ENCODE results near the gene IFT43. TPM values are rescaled to one million over a fixed set of nuclear protein-coding genes. Genes with fewer than 3 reads are reported as not detected.
A peak's percentile ranks its signal among the peaks of the same experiment; 100 is the strongest.

Gene IFT43
- total RNA-seq, 3 donors from 2014 or later, result 21.4 to 47.2 (median 41.9) TPM

DNA sequence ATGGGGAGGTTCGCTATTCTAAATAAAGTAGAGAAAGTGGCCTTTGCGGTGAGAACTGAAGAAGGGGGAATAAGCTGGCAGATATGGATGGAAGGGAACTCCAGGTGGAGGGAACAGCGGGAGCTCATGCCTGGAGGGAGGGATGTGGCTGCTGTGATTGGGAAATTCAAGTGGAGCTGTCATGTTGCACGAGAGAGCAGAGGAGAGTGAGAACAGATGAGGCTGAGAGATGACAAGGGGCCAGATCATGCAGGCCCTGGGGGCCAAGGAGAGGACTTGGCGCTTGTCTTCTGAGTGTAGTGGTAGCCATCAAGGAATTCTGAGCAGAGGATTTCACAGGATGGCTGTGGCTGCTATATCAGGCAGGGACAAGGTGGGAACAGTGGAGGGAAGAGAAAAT is 38.8 kb upstream of the IFT43 start:
- Histone ChIP-seq H3K4me3 (no peak overlapping the region), H3K36me3 (no peaks in the 10 kb centered on the region), H3K27me3 (no peaks in the 10 kb centered on the region), H3K4me1 (no peaks in the 10 kb centered on the region), H3K27ac (no peak overlapping the region), H3K9me3 (no peaks in the 10 kb centered on the region)
- intact Hi-C loops (cut with DNase I; ENCODE audit: low total_unique reads), result no loop called here
- no peak for DNase-seq (ENCODE audit: low spot score in 2 of 2)
- no peak for TF ChIP-seq POLR2A (IDR thresholded peaks at IDR 0.05)
- TF ChIP-seq, protein P1, sequence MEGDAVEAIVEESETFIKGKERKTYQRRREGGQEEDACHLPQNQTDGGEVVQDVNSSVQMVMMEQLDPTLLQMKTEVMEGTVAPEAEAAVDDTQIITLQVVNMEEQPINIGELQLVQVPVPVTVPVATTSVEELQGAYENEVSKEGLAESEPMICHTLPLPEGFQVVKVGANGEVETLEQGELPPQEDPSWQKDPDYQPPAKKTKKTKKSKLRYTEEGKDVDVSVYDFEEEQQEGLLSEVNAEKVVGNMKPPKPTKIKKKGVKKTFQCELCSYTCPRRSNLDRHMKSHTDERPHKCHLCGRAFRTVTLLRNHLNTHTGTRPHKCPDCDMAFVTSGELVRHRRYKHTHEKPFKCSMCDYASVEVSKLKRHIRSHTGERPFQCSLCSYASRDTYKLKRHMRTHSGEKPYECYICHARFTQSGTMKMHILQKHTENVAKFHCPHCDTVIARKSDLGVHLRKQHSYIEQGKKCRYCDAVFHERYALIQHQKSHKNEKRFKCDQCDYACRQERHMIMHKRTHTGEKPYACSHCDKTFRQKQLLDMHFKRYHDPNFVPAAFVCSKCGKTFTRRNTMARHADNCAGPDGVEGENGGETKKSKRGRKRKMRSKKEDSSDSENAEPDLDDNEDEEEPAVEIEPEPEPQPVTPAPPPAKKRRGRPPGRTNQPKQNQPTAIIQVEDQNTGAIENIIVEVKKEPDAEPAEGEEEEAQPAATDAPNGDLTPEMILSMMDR (IDR thresholded peaks at IDR 0.05), result no peak
- TF ChIP-seq POLR2AphosphoS5 (IDR thresholded peaks at IDR 0.05), result no peak

DNA sequence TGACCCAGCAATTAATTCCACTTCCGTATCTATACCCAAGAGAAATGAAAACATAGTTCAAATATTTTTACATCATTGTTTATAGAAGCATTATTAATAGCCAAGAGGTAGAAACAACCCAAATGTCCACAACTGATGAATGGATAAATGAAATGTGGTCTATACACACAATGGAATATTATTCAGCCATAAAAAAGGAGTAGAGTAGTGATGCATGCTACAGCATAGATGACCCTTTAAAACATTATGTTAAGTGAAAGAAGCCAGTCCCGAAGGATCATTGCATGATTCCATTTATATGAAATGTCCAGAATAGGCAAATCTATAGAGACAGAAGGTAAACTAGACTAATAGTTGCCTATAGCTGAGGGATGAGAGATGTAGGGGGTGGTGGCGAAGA is 33.1 kb upstream of the IFT43 start:
- DNase-seq (ENCODE audit: low spot score in 2 of 2), result no peak
- intact Hi-C loops (cut with DNase I; ENCODE audit: low total_unique reads), result no loop called here
- no peak overlapping the region for H3K4me3 ChIP-seq
- H3K27me3 ChIP-seq, result no peaks in the 10 kb centered on the region
- no peaks in the 10 kb centered on the region for H3K36me3 ChIP-seq
- no peaks in the 10 kb centered on the region for H3K9me3 ChIP-seq
- H3K27ac ChIP-seq, result no peak overlapping the region
- TF ChIP-seq POLR2A (IDR thresholded peaks at IDR 0.05) (no peak), POLR2AphosphoS5 (IDR thresholded peaks at IDR 0.05) (no peak)
- TF ChIP-seq, protein P1 (IDR thresholded peaks at IDR 0.05), result no peak
- H3K4me1 ChIP-seq, result no peaks in the 10 kb centered on the region

DNA sequence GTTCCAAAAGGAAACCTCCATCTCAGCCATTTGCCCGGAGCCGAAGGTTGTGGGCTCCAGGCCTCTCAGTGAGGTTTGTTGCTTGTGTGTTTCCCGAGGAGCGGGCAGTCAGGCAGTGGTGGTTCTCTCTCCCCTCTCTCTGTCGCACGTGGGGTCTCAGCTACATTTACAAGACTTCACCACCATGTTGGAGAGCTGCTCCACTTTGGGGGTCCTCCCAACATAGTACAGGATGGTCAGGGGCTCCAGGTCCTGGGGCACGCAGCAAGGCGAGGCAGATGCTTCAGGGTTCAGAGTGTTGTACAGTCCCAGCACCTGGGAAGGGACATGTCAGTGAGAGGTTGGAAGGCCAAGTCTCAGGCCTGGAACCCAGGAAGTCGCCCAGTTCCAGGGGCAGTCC is 26.5 kb upstream of the IFT43 start:
- peaks cover 8% of the 10 kb centered on the region for H3K36me3 ChIP-seq
- H3K9me3 ChIP-seq, result no peaks in the 10 kb centered on the region
- TF ChIP-seq POLR2A (IDR thresholded peaks at IDR 0.05) (no peak), POLR2AphosphoS5 (IDR thresholded peaks at IDR 0.05) (no peak)
- TF ChIP-seq, protein P1 (IDR thresholded peaks at IDR 0.05), result no peak
- H3K27me3 ChIP-seq, result no peaks in the 10 kb centered on the region
- H3K27ac ChIP-seq, result no peak overlapping the region
- no peak for DNase-seq (ENCODE audit: low spot score in 2 of 2)
- H3K4me1 ChIP-seq, result no peaks in the 10 kb centered on the region
- no peak overlapping the region for H3K4me3 ChIP-seq
- intact Hi-C loops (cut with DNase I; ENCODE audit: low total_unique reads), result no loop called here

DNA sequence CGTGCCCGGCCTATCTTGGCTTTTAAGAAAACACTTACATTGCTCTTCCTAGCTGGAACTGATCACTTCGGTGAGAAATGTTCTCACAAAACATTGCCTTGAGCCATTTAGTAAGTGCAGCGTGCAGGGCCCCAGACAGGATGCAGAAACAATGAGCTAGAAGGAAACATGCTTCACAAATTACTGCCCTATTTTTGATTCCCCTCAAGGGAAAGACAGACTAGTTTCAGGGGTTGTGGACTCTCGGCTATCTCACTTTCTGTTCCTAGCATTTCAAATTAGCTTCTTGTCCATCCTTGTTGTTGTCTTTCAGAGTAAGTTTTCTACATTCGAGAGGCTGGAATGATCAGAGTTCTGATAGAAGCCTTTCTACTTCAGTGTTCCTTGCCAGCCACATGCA is 25.3 kb upstream of the IFT43 start:
- no peak for DNase-seq (ENCODE audit: low spot score in 2 of 2)
- Histone ChIP-seq H3K27ac (peak overlapping the region in 1 of 2 donors; percentile 48), H3K9me3 (no peaks in the 10 kb centered on the region), H3K27me3 (no peaks in the 10 kb centered on the region), H3K4me1 (no peaks in the 10 kb centered on the region), H3K36me3 (peaks cover 8% of the 10 kb centered on the region), H3K4me3 (no peak overlapping the region)
- intact Hi-C loops (cut with DNase I; ENCODE audit: low total_unique reads), result no loop called here
- TF ChIP-seq POLR2AphosphoS5 (IDR thresholded peaks at IDR 0.05) (no peak), POLR2A (IDR thresholded peaks at IDR 0.05) (no peak)
- TF ChIP-seq, protein P1 (IDR thresholded peaks at IDR 0.05), result no peak

DNA sequence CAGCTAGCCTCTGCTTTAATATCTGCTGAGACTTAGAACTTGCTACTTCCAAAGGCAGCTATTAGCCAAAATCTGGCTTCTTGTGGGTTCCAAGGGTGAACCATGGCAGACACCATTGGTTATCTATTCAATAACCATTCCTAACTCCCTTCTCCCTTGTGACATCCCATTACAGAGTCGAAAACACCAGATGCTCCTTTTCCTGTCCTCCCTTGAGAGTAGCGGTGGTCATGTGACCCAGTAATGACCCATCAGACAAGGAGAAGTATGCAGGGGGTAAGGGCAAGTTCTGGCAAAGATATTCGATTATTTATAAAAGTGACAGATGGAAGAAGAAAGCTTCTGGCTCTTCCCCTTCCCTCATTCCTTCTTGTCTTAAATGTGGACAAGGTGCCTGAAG is 23.9 kb upstream of the IFT43 start:
- Histone ChIP-seq H3K27me3 (no peaks in the 10 kb centered on the region), H3K4me1 (no peaks in the 10 kb centered on the region), H3K9me3 (no peaks in the 10 kb centered on the region), H3K36me3 (peaks cover 8% of the 10 kb centered on the region), H3K4me3 (no peak overlapping the region), H3K27ac (no peak overlapping the region)
- DNase-seq (ENCODE audit: low spot score in 2 of 2), result no peak
- intact Hi-C loops (cut with DNase I; ENCODE audit: low total_unique reads), result no loop called here
- TF ChIP-seq POLR2A (IDR thresholded peaks at IDR 0.05) (no peak), POLR2AphosphoS5 (IDR thresholded peaks at IDR 0.05) (no peak)
- TF ChIP-seq, protein P1 (IDR thresholded peaks at IDR 0.05), result no peak

Measured in breast epithelium (tissue), 4 donors.